Measurements from ENCODE around the gene TRIM38.

DNA sequence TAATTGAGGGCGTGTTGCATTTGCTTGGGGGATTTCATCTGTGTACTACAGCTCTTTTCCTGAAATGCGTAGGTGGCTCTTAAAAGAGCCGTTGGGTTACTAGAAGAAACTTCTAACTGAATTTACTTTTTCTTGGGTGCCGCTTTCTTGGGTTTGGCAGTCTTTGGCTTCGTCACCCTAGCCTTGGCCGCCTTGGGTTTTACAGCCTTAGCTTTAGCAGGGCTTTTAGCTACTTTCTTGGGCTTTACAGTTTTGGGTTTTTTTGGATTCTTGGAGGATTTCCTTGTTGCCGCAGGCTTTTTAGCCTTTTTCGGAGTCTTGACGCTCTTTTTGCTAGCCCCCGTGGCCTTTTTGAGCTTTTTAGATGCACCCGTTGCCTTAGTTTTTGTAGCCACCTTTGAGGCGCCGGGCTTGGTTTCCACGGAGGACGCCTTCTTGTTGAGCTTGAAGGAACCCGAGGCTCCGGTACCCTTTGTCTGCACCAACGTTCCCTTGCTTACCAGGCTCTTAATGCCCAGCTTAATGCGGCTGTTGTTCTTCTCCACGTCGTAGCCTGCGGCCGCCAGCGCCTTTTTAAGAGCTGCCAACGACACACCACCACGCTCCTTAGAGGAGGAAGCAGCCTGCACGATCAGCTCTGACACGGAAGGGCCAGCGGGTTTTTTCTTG, 54.5 kb downstream of the TRIM38 start:
- TF ChIP-seq ZNF274 (IDR thresholded peaks at IDR 0.05; ENCODE audit: low read depth, low read length) (no peak), YY1 (IDR thresholded peaks at IDR 0.05; ENCODE audit: insufficient read depth, insufficient read length) (no peak)
